Stimulated activated CD4-positive, alpha-beta T cell treated with anti-CD3 and anti-CD28 coated beads, TNF-alpha, amount 100 ng/mL, for 48 hours (primary cell): ENCODE data around the gene ARHGAP40.

Experiments
- DNase-seq, 3 donors: peaks; one replicate each; pipeline ENCODE4 v3.0.0-alpha.2; 2020; ENCODE audit warnings: low read depth in 3 of 3

ARHGAP40 gene

DNA sequence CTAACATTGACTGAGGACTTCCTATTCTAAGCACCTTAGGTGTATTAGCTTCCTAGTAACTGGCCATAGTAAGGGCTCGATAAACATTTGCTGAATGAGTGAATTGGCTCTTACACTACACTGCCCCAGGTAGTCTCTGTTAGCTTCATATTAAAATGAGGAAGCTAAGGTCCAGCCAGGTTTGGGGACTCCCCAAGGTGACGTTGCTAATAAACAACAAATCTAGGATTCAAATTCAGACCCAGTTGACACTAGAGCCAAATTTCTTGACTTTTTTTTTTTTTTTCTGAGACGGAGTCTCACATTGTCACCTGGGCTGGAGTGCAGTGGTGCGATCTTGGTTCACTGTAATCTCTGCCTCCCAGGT lies 16.2 kb downstream of the ARHGAP40 start:
- DNase-seq, result no peak

DNA sequence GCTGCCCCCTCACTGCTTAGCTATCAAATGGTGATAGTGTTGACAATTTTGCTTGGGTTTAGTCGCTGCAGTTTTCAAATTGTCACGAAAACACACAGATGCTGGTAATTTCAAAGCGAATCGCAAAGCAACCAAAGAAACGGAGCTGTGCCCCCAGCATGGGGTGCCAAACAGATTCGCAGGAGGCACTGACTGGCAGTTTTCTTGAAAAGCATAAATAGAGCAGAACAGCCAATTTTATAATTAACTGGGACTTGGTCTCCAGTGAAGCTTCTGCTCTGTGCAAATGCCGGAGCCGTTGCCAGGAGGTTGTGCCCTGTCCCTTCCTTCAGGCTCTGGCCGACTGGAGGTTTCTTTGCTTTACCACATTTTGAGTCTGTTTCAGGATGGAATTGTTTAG lies 18.8 kb downstream of the ARHGAP40 start:
- DNase-seq, result no peak

DNA sequence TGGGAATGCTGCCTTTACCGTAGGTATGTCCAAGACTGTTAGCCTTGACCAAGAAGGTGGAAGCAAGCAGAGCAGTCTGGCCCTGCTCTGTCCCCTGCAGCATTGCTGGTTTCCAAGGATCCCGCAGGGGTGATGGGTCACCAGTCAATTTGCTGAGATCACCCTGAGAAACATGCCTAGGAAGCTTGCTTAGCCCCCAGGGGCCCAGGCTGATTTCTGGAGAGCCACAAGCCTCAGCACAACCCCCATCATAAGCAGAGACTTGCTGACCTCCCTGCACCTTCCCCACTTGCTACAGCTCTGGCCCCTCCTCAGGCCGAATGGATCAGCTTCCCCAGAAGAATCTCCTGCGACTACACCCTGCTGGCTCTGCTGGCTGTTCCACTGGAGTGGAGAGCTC lies 21.5 kb downstream of the ARHGAP40 start:
- no peak for DNase-seq

DNA sequence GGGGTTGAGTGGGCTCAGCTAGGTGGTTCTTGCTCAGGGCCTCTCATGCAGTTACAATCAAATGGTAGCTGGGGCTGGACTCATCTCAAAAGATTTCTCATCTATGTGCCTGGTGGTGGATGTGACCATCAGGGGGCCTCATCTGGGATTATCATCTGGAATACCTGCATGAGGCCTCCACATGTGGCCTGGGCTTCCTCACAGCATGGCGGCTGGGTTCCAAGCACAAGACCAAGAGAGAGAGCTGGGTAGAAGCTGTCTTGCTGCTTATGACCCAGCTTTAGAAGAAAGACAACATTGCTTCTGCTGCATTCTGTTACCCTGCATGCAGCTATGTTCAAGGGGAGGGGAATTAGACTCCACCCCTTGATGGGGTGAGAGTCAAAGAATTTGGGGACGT lies 22.5 kb downstream of the ARHGAP40 start:
- DNase-seq, result no peak

- DNase-seq, result no peak
Observed at GRCh38 chr20:38625896-38626295, 24.3 kb downstream of the ARHGAP40 start.

DNA sequence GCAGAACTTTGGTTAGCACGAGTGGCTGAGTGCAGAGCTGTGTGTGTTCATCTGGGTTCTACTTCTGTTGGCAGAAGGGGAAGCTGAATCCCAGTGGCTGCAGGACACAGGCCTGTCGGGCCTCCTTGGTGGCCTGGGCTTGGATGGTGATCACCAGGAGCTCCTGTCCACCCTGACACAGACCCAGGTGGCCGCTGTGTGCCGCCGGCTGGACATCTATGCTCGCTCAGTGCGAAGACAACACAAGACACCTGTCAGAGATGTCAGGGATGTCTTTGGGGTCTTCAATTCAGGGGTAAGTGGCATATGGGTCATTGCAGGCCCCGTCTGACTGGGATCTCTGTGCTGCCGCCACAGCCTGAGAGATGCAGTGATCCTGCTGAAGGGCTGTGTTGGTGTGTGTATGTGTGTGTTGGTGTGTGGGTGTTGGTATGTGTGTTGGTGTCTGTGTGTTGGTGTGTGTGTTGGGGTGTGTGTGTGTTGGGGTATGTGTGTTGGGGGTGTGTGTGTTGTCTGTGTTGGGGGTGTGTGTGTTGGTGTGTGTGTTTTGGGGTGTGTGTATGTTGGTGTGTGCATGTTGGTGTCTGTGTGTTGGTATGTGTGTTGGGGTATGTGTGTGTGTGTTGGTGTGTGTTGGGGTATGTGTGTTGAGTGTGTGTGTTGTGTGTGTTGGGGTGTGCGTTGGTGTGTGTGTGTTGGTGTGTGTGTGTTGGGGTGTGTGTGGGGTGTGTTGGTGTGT lies 25.5 kb downstream of the ARHGAP40 start:
- no peak for DNase-seq

DNA sequence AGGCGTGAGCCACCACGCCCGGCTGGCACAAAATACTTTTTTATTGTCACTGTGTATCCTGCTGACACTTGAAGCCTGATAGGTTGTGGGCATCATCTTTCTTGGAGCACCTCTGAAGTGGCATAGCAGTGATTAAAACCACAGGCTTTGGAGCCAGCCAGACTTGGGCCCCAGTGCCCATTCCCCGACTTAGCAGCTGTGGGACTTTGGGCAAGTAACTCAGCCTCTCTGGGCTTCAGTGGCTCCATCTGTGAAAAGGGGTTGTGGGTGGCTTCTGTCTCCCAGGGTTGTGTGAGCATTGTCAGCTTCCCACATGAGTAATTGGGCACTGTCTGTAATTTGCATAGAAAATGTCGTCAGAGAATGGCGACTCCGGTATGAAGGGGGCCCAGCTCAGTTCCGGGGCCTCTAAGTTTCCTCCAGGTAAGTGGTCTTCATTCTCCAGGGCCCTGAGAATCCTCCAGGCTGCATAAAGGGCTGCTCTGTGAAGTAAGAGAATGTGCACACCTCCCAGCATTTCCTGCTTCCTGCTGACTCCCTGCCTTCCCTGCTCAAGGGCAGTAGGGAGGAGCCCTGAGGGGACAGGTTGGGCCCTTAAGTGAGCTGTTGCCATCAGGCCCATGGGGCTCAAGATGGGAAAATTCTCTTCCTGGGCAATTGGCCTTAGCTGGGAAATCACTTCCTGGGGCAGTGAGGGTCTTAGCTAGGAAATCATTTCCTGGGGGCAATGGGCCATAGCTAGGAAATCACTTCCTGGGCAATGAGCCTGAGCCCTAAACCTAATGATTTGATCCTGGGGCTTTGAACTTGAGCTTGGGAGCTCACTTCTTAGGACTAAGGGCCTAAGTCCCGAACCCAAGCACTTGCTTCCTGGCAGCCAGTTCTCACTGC lies 27.2 kb downstream of the ARHGAP40 start:
- DNase-seq, result no peak

GRCh38 chr20:38629979-38630378 lies 28.4 kb downstream of the ARHGAP40 start:
- DNase-seq, result no peak

- DNase-seq, result no peak
Observed at GRCh38 chr20:38630727-38631126, 29.1 kb downstream of the ARHGAP40 start.

GRCh38 chr20:38631155-38632022 lies 29.8 kb downstream of the ARHGAP40 start:
- no peak for DNase-seq

- DNase-seq, result peak; percentile 29 to 57 (median 42)
Observed at GRCh38 chr20:38633577-38634093, 32.0 kb downstream of the ARHGAP40 start.

DNA sequence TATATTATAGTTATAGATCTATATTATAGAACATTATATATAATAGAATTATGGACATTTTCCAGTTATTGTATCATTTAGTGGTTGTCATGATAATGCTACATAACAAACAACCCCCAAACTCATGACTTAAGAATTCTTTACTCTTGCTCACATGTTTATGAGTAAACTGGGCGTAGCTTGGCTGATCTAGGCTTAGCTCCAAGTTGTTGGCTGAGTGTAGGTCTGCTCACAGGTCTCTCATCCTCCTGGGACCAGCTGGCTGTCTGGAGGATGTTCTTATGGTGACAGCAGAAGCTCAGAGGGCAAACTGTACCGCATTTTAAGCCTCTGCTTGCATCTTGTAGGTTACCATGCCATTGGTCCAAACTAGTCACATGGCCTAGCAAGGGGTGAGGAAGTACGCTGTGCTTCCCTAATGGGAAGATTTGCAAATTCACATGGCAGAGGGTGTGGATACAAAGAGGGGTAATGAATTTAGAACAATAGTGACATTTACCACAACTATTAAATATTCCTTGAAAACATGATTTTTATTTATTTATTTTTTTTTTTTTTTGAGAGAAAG lies 34.2 kb downstream of the ARHGAP40 start:
- DNase-seq, result no peak

GRCh38 chr20:38640521-38640920 lies 38.9 kb downstream of the ARHGAP40 start:
- no peak for DNase-seq

DNA sequence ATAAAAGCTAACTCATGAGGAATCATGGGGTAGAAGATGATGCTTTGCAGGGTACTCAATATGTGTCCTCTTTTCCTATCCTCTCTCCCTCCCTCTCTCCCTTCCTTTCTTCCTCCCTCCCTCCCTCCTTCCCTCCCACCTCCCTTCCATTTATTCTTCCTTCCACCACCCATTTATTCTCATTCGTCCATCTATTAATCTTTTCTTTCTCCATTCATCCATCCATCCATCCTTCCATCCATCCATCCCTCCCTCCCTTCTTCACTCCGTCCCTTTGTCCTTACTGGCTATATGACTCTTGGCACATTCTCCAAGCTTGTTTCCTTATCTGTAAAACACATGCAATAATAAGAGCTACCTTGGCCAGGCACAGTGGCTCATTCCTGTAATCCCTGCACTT lies 40.9 kb downstream of the ARHGAP40 start:
- DNase-seq, result no peak

GRCh38 chr20:38644588-38645260 lies 43.1 kb downstream of the ARHGAP40 start:
- no peak for DNase-seq

DNA sequence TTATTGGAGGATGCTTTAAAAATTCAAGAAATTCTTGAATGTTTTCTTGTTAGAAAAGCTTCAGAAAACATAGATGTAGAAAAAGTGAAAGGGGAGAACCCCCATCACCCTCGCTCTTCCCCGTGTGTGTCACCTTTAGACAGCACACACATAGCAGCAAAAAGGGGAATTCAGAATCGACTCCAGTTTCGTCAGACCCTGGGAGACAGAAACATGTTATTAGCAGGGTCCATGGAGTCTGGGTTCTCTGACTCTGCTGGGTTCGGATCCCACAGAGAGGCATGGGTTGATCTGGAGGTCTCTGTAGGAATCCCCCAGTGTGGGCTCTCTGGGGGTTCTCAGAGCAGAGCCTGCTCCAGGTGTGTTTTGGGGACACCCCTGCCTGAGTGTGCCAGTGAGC lies 43.7 kb downstream of the ARHGAP40 start:
- no peak for DNase-seq

DNA sequence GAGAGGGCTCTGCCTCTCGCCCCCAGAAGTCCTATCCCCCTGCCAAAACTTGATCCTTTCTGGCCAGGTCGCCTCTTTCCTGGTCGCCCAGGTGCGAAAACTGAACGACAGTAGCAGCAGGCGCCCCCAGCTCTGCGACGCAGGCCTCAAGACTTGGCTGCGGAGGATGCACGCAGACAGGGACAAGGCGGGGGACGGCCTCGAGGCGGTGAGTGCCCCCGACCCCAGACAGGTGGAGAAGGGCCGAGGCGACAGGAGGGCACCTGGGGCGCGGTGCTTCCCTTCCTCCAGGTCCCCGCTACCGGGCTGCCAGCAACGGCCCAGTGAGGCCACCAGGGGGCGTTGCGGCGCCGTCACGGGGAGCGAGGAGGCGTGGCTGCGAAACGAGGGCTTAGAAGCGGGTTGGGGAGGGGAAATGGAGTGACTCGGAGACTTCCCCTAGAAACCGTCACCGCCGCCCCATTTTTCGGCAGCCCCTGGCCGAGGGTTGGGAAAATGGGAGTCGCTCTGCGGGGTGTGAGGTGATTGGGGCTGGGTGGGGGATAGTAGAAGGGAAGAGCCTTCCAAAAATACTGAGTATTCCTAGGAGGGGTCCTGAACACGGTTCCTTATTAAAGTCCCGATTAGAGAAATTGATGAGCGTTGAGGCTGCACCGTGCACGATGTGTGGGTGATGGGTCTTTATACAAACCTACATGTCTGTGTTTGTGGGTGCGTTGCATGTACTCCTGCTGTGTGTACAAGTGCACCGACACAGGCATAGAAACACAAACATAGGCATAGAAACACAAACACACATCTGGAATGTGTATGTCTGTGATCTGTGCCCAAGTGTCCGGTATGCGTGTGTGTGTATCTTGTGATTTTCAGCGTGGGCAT lies 44.6 kb downstream of the ARHGAP40 start:
- peak; percentile 78 to 87 (median 81) for DNase-seq

- DNase-seq, result no peak
Observed at GRCh38 chr20:38649275-38649891, 47.8 kb downstream of the ARHGAP40 start.

DNA sequence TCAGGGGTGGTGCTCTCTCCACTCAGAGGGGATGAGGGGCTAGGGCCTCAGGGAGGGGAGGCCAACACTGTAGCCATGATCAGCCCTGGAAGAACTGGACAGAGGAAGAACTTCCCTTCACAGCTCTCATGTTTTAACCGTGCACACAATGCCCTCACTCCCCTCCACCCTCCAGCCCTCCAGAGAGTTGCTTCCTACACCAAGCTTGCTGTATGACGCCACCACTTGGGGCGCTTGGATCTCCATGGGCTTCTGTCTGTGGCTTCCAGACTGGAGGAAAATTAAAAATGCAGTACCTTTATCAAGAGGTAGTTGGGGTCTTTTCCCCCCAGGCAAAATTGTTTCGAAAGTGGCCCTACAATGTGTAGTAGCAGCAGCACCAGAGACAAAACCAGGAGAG lies 48.4 kb downstream of the ARHGAP40 start:
- DNase-seq, result no peak

DNA sequence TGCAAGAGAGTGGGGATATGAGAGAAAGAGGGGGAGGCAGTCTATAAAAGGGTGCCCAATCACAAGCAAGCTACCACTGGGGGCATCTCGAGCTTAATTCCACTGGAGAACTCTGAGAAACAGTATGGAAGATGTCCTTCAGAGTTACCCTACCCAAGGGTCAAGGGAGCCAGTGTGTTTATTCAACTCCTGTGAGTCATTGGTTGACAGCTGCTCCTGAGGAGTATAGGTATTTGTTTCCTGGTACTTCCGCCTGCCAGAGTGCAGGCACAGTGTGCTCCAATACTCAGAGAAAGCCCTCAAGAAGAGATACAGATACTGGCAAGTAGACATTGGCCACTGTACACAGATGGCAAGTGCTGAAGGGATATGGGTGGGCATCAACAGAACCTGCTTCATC lies 49.5 kb downstream of the ARHGAP40 start:
- no peak for DNase-seq
